Esophagus squamous epithelium (tissue), 4 donors: Measurements from ENCODE around the gene LIME1.

Experiments
- CTCF ChIP-seq, 6 experiments: fragments of 450-650 bp in 4 of 6; fragments of 200-600 bp in 2 of 6; sonication (generic) in 2 of 6; IDR thresholded peaks; one replicate each; pipeline ENCODE4 v1.5.1; 2016 to 2019; ENCODE audit warnings: antibody characterized with exemption in 6 of 6, mild to moderate bottlenecking in 4 of 6, moderate library complexity in 4 of 6
- POLR2A ChIP-seq, 4 donors: fragments of 450-650 bp; IDR thresholded peaks; one replicate each; pipeline ENCODE4 v1.6.1; 2017; ENCODE audit warnings: antibody characterized with exemption in 4 of 4, mild to moderate bottlenecking in 4 of 4, moderate library complexity in 3 of 4

- no peak for TF ChIP-seq CTCF (IDR thresholded peaks at IDR 0.05)
- no peak for TF ChIP-seq POLR2A (IDR thresholded peaks at IDR 0.05)
Measured at GRCh38 chr20:63771046-63771707, 34.7 kb downstream of the LIME1 start.
